HG03565 (cell line): Measurements from ENCODE around the gene MEIOSIN.
A peak's percentile ranks its signal among the peaks of the same experiment; 100 is the strongest.

Experiments used
- ATAC-seq: cut with Tn5 transposase; IDR thresholded peaks from one replicate; pipeline ENCODE4 v1.9.1; 2021; ENCODE audit warnings: mild to moderate bottlenecking, moderate library complexity; ENCODE audit not compliant: unreplicated experiment

The MEIOSIN gene

DNA sequence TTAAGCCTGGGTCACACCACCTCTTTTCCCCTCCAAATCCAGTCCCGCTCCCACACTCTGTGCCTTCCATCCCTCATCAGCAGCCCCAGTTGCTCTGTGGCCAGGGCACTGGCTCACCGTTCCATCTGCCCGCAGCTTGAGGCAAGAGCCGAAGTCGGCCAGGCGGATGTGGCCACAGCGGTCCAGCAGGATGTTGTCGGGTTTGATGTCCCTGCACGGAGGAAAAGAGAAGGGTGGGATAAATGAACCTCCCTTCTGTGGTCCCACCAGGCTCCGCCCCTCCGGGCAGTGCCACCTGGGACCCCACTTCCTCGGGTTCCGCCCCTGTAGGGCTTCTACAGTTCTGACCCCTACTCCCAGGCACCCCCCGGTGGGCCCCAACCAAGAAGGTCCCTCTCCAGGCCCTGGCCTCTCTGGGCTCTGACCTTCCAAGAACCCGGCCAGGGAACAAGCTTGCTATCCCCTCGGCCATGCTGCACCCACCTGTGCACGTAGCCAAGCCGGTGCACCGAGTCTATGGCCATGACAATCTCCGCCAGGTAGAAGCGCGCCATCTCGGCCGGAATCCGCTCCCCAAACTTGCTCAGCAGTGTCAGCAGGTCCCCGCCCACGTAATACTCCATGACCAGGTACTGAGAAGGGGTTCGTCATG is 44.9 kb downstream of the MEIOSIN start:
- ATAC-seq: no peak

DNA sequence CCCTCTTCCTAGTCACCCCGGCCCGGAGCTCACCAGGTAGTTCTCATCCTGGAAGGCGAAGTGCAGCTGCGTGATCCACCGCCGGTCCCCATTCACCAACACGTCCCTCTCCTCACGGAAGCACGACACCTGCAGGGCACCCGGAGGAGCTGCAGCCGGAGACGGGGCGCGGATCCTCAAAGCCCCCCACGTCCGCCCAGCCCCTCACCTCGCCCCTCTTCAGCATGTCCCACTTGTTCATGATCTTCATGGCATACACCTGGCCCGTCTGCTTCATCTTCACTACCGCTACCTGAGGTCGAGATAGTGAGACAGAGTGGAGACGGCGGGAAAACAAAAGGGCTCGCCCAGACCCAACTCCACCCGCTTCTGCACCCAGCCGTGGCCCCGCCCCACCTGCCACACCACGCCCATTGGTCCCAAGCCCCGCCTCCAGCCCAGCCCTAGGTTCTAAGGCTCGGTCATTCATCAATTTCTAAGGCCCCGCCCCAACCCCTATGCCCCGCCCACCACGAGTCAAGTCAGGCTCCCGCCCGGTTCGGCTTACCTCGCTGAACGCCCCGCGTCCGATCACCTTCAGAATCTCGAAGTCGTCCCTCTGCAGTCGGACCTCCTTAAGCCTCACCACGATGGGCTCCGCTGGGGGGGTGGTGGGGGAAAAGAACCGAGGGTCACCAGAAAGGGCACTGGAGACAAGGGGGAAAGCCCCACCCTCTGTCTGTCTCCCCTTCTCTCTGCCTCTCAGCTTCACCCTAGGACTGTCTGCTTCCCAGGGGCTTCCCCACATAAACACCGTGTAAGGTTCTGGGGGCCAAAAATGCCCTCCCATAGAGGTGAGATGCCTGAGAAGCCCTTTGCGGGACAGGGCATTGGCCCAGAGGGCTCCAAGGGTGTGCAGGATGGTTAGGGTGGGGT is 46.2 kb downstream of the MEIOSIN start:
- no peak for ATAC-seq

DNA sequence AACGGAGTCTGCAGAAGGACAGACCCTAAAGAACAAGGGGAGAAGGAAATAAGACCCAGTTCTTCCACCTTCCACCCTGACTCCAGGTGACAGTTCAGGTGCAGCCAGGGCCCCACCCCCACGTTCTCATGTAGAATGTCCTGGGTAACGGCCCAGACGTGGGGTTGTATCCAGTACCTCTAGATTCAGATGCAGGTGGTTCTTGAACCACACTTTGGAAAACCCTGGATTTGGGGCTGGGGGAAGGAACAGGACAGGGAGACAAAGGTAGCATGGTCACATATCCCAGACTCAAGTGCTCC is 46.9 kb downstream of the MEIOSIN start:
- ATAC-seq: no peak

DNA sequence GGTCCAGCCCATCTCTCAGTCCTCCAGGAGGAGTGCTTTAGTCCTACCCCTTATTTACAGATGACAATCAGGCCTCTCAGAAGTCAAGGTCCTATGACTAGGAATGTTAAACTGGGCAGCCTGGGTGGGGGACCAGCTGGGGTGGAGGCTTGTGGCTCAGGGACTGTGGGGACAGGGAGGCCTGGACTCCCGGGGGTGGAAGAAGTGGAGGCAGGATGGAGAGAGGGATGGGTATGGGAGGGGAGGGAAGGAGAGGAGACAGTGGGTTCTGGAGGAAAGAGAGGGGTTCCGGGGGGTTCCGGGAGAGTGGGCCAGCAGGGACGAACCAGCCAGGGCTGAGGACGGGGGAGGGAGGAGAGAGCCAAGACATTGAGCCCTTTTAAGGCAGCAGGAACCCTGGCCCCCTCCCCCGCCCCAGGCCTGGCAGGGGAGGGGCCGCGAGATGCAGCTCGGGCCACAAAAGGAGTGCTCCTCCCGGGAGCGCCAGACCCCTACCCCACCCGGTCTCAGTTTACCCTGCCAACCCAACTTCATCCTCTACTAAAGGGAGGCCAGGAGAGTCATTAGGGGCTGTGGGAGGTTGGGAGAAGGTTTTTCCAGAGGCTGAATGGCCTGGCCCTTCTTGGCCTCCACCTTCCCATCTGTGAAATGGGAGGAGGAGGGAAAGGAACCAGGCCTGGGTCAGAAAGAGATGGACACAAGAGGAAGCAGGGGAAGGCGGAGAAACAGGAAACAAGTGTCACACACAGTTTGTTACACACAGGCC is 47.4 kb downstream of the MEIOSIN start:
- no peak for ATAC-seq

DNA sequence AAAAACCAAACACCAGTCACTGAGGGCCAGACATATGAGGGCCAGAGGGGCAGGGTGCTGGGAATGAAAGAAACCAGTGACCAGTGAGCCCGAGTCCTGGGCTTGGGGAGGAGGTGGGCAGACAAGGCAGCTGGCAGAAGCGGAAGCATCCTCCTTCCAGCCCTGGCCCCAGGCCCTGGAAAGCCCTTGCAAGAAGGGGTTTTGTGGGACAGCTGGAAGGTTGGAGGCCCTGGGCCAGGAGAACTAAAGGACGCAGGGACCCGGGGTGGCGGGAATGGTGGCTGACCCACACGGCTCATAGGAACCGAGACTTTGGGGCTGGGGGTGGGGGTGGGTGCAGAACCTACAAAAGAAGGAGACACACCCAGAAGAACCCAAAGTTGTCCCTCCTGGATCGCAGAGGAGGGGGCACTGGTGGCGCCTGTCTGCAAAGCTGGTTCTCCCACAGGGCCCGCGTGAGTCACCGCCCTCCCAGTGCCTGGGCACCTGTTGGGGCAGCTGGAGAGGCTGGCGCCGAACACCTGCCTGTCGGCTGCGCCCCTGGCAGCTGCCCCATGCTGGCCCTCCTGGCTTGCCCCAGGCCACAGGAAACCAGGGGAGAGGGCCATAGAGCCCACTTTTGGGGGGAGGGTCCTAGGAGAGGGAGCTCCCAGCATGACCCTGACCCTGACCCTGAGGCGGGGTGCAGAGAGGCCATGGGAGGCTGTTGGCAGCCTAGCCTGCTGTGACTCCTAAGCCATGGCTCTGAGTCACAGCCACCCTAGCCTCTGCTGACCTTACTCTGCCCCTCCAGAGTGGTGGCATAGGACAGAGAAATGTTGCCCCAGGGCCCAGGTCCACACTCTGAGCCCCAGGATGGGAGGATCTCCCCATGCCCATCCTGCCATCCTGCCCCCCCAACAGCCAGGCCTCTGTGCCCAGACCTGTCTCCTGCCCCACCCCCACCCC is 48.2 kb downstream of the MEIOSIN start:
- ATAC-seq: no peak

DNA sequence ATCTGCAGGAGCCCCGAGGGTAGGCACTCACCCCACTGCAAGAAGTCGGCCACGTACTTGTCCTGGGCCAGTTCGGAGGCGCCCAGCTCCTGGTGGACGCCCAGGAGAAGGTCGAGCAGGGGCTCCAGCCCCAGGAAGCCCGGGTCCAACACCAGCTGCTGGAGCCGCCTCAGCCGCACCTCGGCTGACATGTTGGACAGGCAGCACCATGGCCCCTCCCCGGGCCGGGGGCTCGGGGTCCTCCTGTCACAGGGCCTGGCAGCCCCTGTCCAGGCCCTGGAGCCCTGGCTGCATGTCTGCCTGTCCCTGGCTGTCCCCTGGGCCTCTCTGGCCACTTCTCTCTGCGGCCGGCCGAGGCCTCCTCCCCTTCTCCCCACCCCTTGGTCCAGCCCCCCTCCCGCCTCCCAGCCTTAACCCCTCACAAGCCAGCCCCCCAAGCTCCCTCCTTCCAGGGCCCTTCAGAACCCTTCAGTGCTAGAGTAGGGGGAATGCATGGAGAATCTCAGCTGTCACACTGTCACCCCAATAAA is 49.0 kb downstream of the MEIOSIN start, which contains the start of gene DMPK:
DMPK (minus strand) TSS at position 329 of the 530 bp plus-strand sequence; CDS start at position 191, 138 bp downstream.
- no peak for ATAC-seq

DNA sequence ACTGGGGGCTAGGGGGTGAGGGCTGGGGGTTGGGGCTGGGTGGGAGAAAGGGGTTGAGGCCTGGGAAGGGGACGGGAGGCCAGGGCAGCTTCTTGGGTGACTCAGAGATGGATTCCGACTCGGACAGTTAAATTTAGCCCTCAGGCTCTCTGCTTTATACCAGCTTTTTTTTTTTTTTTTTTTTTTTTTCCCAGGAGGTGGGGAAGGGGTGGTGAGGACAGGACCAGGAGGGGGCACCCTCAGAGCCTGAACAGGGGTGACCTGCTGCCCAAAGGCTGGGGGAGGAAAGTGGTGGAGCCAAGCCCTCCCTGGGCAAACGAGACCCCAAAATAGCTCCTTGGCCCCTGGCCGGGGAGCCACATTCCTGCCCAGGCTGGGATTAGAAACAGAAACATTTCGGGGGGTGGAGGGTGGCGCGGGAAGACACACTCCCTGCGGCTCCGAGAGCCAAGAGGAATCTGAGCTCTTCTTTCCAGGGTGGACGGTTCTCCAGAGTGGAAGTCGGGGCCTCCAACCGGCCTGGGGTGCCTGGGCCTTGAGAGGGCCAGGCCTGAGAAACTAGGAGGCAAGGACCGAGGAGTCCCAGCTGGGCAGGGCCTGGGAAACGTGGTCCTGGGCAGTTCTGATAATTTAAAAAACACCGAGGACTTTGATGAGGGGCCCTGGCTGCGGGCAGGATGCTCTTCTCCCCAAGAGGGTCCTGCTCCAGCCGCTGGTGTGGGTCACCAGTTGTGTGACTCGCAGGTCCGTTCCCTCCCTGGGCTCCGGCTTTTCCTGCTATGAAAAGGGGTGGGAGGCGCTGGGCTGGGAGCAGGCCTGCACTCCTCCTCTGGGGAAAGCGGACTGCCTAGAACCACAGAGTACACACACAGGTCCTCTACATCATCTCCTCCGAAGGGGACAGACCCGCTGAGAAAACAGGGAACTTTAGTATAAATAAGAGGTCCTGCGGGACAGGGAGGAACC is 49.9 kb downstream of the MEIOSIN start:
- no peak for ATAC-seq

DNA sequence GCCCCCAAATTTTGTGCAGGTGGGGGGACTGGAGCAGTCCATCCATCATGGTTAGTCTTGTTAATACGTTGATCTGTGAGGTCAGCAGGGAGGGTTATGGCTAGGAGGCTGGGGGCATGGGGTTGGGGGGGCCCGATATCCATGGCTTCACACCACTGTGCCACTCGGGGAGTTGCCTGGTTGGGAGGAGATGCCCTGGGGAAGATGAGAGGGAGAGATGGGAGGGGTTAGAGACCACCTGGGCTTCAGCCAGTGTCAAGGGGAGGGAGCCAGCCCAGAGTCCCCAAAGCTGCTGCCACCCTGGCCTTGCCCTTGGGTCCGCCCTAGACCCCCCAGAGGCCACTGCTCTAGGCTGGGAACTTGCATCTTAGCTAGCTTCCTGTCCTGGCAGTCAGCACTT is 50.9 kb downstream of the MEIOSIN start:
- no peak for ATAC-seq

DNA sequence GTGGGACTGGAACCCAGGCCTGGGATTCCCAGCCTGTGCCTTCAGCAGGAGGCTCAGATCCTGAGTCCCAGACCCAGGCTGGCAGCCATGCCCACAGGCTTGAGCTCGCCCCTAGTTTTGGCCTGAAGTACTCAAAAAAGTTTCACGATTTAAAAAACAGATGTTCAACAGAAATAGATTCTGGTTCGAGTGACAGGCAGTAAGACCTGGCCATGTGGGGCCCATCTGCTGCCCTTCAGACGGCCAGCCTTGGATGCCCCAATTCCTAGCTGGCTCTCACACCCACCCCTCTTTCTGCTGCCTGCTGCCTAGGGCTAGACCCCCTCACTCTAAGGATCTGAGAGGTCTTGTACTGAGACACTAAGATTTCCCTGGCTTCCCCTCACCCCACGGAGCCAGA is 51.9 kb downstream of the MEIOSIN start:
- ATAC-seq: no peak

DNA sequence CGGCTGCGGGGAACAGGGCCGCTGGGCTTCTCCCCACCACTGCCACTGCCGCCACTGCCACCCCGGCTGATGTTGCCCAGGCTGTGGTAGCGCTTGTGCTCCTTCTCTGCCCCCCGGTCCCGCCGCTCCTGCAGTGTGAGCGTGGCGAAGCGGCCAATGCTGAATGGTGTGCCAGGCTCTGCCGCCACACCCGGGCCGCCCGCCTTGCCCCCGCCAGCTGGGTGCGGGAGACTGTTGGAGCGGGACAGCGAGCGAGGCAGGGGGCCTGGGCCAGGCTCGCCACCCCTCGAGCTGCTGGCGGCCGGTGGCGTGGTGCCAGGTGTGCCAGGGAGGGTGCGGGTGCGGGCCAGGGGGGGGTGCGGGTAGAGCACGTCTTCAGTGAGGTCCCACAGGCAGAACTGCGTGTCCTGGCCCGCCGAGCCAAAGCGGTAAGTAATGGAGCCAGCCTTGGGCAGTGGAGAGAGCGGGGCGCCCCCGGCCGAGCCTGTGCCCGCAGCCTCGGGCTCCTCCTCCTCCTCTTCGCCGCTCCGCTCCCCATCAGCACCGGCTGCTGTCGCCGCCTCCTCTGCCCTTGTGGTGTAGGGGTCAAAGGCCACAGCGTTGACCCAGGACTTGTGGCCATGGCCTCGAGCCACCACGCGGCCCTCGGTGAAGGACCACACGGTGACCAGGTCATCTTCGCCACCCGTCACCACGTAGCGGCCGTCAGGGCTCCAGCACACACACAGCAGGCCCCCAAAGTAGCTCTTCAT is 52.7 kb downstream of the MEIOSIN start:
- no peak for ATAC-seq

DNA sequence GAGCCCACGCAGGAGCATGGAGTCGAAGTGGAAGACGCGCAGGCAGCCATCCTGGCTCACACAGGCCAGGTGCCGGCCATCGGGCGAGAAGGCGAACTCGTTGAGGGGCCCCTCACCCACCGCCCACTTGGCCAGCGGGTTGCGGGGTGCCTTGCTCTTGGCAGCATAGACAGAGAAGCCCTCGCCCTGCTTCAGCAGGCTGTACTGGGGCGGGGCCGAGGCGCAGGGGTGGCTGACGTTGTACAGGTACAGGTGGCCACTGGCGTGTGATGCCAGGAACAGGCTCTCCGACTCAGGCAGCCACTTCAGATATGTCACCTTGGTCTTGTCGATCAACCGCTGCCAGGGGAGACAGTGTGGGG is 53.3 kb downstream of the MEIOSIN start:
- ATAC-seq: no peak

DNA sequence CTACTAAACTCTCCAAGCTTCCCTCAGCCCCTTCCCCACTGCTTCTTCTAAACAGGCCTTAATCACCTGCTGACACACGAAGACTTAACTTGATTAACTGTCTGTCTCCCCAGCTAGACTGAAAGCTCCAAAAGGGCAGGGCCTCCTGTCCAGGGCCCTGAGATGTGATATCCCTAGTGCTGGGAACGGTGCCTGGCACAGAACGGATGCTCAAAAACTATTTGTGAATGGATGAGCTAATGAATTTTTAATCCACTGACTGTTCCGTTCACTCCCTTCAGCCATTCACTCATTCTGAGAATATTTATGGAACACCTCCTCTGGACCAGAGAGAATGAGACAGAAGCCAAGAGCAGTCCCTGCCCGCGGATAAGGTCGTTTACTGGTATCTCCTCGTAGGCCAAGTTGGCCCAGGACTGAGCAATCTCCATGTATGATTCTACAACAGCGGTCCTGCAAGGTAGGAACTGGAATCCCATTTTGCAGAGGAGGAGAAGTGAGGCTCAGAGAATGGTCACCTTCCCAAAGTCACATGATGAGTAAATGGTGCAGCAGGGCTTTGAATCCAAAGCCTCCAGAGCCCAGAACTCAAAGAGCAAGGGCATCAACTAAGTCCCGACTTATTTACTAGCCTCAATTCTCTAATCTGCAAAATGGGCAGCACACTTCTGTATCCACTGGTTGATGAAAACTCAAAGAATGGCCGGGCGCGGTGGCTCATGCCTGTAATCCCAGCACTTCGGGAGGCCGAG is 56.0 kb downstream of the MEIOSIN start:
- no peak for ATAC-seq

DNA sequence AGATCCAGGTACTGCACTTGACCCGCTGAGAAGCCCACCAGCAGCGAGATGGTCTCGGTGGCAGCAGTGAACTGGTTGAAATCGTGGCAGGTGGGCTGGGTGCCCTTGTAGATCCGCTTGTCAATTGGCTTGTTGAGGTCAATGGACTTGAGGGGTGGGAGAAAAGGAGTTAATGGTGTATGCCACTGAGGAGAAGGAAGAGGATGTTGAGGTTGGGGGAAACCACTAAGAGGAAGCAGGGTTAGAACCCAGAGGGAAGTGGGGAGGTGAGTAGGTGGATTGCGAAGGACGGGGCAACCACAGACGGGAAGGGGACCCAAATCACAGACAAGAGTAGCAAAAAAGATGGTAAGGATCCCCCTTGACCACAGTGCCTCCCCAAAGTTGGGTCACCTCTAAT is 57.7 kb downstream of the MEIOSIN start:
- no peak for ATAC-seq

DNA sequence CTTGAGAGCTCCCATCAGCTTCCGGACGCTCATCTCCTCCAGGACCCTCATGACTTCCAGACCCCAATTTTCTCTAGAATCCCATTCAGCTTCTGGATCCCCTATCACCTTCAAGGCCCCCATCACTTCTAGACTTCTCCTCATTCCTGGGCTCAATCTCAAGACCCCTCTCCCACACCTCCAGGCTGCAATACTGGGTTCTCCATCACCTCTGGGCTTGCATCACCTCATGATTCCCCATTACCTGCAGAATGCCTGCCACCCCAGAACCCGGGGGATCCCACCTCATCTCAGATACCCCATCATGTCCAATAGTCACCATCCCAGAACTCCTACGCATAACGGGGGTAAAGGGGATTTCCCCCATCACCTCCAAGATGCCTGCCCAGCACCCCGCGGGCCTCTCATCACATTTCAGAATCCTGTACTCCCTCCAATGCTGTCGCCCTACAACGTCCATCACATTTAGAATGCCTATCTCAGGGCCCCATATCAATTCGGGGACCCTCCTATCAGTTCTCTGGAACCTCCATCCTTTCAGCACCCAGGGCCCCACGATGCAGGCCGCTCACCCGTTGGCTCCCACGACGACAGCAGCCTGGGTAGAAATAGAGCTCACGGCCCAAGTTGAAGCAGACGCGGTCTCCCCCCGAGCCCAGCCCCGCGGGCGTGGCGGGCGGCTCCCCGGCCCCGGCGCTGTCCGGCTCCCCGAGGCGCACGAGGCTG is 58.7 kb downstream of the MEIOSIN start:
- peak; percentile 17 for ATAC-seq

DNA sequence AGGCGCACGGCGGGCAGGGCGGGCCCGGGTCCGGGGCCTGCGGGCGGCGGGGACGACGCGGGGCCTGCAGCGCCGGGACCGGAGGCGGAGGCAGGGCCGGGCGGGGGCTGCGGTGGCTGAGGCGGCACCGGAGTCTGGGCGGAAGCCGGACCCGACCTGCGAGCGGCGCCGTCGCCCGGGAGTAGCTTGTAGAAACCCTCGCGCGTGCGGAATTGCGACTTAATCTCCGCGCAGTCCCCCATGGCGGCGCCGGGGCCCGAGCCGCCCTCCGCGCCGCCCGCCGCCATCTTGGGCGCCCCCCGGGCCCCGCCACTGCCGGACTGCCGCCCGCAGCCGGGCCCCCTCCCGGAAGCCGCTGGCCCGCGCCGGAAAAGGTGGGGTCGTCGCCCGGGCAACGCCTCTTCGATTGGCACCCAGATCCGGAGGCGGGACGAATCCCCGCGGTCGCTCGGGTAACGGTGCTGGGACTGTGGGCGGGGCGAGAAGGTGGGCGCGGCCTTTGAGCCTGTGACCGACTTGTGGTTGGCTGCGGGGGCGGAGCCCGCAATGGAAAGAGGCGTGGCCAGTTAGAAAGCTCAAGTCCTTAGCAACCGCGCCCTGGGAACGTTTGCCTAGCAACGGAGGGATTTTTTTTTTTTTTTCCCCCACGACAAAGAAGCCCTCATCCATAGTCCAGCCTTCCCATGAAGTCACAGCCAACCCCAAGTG is 59.4 kb downstream of the MEIOSIN start, which contains the start of gene DMWD:
DMWD (minus strand) TSS at position 376 of the 708 bp plus-strand sequence; CDS start at position 287, 89 bp downstream.
- ATAC-seq: peak; percentile 87

DNA sequence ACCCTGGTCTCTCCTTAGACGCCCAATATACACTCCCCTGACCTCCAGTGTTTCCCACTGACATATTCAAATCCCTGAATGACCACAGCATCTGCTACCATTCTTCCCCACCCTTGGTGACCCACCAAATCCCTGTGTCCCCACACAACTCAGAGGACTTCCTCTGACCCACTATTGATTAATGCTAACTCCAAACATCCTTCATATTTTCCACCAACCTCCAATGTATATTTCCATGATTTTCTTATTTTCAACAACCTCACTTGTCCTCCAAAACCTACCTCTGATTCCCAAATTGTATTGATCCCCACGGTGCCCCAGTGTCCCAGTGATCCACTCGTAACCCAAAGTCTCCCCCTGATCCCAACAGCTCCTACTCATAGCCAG is 59.9 kb downstream of the MEIOSIN start:
- ATAC-seq: no peak
